ENCODE data around the gene PTCH1.

Gene PTCH1

GRCh38 chr9:95512709-95513095 is 4.1 kb downstream of the PTCH1 start:
- no peak for DNase-seq (ENCODE audit: low read depth)

GRCh38 chr9:95511952-95512708 is 4.6 kb downstream of the PTCH1 start:
- DNase-seq (ENCODE audit: low read depth) = no peak

DNA sequence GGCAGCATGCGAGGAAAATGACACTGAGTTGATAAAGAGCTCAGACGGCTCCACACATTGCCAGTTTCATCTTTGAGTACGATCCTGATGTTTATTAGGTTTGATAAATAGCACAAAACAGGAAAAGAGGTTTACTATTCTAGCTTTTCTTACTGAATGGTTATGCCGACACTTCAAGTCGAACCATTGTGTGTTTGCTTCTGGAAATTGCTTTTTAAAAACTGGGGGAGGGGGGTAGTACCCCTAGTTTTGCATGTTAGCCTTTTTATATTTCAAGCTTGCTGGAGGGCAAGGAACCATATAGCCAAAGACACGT is 5.2 kb downstream of the PTCH1 start:
- DNase-seq (ENCODE audit: low read depth) = no peak

- DNase-seq (ENCODE audit: low read depth) = peak; percentile 80
Measured at GRCh38 chr9:95510709-95511615, 5.8 kb downstream of the PTCH1 start.

GRCh38 chr9:95509851-95510708 is 6.7 kb downstream of the PTCH1 start:
- DNase-seq (ENCODE audit: low read depth) = no peak

GRCh38 chr9:95508968-95509850 is 7.6 kb downstream of the PTCH1 start:
- peak; percentile 58 for DNase-seq (ENCODE audit: low read depth)

- DNase-seq (ENCODE audit: low read depth) = no peak
Measured at GRCh38 chr9:95508242-95508967, 8.4 kb downstream of the PTCH1 start.

GRCh38 chr9:95507464-95508241 is 9.1 kb downstream of the PTCH1 start:
- DNase-seq (ENCODE audit: low read depth) = no peak

DNA sequence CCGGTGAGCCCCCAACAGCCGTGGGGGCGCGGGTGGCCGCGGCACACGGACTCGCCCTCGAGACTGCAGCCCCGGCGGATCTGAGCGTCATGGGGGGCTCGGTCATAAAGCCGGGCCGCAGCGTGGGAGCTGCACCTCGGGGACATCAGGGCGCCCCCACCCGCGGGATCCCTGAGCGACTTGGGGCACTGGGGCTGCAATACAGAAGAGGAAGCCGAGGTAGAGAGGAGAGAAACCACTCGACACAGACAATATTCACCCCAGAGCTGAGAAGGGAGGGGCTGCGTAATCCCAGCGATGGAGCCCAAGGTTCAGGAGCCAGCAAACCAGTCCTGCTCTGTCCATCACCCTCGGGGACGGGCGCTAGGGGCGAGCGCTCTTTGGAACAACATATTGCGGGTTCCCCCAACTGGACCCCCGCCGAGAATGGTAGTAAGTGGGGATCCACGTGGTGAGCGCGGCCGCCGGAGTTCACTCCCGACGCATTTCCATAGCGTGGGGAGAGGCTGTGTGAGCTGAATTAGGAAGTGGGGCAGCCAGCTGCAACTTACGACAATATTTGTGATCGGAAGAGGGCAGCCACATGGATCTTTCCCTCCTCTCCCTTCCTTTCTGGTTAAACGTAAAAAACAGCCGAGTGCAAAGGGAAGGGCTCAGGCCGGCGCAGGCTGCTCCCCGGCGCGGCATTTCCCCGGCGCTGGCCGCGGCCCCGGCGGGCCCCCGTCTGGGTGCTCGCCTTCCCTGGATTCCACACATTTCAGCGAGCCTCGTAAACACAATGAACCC is 9.9 kb downstream of the PTCH1 start:
- peak; percentile 11 for DNase-seq (ENCODE audit: low read depth)

DNA sequence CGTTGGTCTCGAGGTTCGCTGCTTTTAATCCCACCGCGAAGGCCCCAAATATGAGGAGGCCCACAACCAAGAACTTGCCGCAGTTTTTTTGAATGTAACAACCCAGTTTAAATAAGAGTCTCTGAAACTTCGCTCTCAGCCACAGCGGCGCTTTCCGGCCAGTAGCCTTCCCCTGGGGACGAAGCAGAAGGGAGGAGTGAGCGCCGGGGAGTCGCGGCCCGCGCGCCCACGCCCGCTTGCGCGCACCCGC is 10.4 kb downstream of the PTCH1 start:
- DNase-seq (ENCODE audit: low read depth) = no peak

- peak; percentile 31 for DNase-seq (ENCODE audit: low read depth)
Measured at GRCh38 chr9:95505717-95506427, 10.9 kb downstream of the PTCH1 start.

- DNase-seq (ENCODE audit: low read depth) = no peak
Measured at GRCh38 chr9:95505072-95505716, 11.6 kb downstream of the PTCH1 start.

DNA sequence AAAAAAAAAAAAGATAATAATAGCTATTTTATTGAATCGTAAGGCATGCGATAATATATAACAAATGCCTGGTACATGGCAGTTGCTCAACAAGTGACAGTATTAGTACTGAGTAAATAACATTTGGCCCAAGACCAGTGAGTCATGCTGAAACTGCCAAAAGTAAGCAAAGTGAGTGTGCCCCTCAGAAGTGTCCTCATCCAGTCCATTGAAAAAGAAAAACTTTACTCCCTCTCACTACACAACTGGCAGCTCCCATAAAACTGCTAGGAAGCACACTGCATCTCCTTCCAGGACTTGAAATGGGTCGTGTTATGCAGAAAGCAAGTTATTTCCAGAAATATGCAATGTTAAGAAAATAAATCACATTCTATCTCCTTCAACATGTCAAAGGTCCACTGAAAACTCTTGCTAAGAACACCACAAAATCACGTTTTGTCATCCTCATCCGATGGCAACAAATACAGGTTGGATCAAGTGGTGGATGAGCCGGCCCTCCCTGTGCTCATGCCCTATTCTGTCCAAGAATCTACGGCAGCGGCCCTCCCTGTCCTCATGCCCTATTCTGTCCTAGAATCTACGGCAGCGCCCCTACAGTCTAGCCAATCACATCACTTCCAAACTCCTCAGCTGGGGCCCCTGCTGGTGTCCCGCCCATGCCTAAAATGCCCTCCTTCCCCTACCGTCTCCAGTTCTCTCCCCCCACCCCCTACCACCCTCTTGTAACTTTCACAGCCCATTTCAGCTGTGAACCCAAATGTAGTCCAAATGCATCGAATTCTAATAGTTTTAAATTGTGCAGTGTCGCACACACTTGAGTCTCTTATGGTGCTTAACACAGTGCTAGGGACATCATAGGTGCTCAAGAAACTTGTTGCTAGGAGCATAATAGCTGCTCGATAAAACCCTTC is 12.5 kb downstream of the PTCH1 start:
- DNase-seq (ENCODE audit: low read depth) = no peak

GRCh38 chr9:95503369-95503768 is 13.4 kb downstream of the PTCH1 start:
- no peak for DNase-seq (ENCODE audit: low read depth)

GRCh38 chr9:95502248-95502647 is 14.5 kb downstream of the PTCH1 start:
- no peak for DNase-seq (ENCODE audit: low read depth)

GRCh38 chr9:95499847-95500246 is 16.9 kb downstream of the PTCH1 start:
- DNase-seq (ENCODE audit: low read depth) = no peak

- no peak for DNase-seq (ENCODE audit: low read depth)
Measured at GRCh38 chr9:95499046-95499676, 17.6 kb downstream of the PTCH1 start.

All from stimulated activated CD8-positive, alpha-beta memory T cell treated with anti-CD3 and anti-CD28 coated beads, Interleukin-4, amount 100 ng/mL, for 24 hours (primary cell).